Measurements from ENCODE around the gene VCAN.

VCAN gene

GRCh38 chr5:83527722-83528438, 56.3 kb downstream of the VCAN start:
- H3K4me3 Mint-ChIP-seq, result no peak overlapping the region
- no peaks in the 10 kb centered on the region for H3K27me3 Mint-ChIP-seq (ENCODE audit: low read depth)
- peaks cover 73% of the 10 kb centered on the region for H3K36me3 Mint-ChIP-seq (ENCODE audit: low read depth)
- H3K27ac Mint-ChIP-seq, result peak overlapping the region in 2 of 3 experiments; percentile 45 to 46
- H3K4me1 Mint-ChIP-seq, result peaks cover 29% of the 10 kb centered on the region
- no peak for TF ChIP-seq CTCF (IDR thresholded peaks at IDR 0.05; ENCODE audit: unreplicated experiment in 3 of 3)
- H3K9me3 Mint-ChIP-seq, result no peaks in the 10 kb centered on the region

- no peak for TF ChIP-seq CTCF (IDR thresholded peaks at IDR 0.05; ENCODE audit: unreplicated experiment in 3 of 3)
- peaks cover 73% of the 10 kb centered on the region for H3K36me3 Mint-ChIP-seq (ENCODE audit: low read depth)
- no peaks in the 10 kb centered on the region for H3K9me3 Mint-ChIP-seq
- peaks cover 28% of the 10 kb centered on the region for H3K4me1 Mint-ChIP-seq
- H3K4me3 Mint-ChIP-seq, result no peak overlapping the region
- H3K27me3 Mint-ChIP-seq (ENCODE audit: low read depth), result no peaks in the 10 kb centered on the region
- H3K27ac Mint-ChIP-seq, result peak overlapping the region in 1 of 3 experiments; percentile 46
Measured at GRCh38 chr5:83528439-83528769, 56.9 kb downstream of the VCAN start.

GRCh38 chr5:83530193-83530592, 58.6 kb downstream of the VCAN start:
- H3K4me3 Mint-ChIP-seq, result no peak overlapping the region

GRCh38 chr5:83531661-83532060, 60.1 kb downstream of the VCAN start:
- peak overlapping the region in 2 of 3 experiments; percentile 13 to 66 for H3K27ac Mint-ChIP-seq
- no peak overlapping the region for H3K4me3 Mint-ChIP-seq
- H3K27me3 Mint-ChIP-seq (ENCODE audit: low read depth), result no peaks in the 10 kb centered on the region
- TF ChIP-seq CTCF (IDR thresholded peaks at IDR 0.05; ENCODE audit: unreplicated experiment in 3 of 3), result no peak
- peaks cover 75% of the 10 kb centered on the region for H3K36me3 Mint-ChIP-seq (ENCODE audit: low read depth)
- peaks cover 16% of the 10 kb centered on the region for H3K4me1 Mint-ChIP-seq
- no peaks in the 10 kb centered on the region for H3K9me3 Mint-ChIP-seq

More at GRCh38 chr5:83530193-83530592, 58.6 kb downstream of the VCAN start:
- no peak for TF ChIP-seq CTCF (IDR thresholded peaks at IDR 0.05; ENCODE audit: unreplicated experiment in 3 of 3)
- H3K4me1 Mint-ChIP-seq, result peaks cover 16% of the 10 kb centered on the region
- H3K27me3 Mint-ChIP-seq (ENCODE audit: low read depth), result no peaks in the 10 kb centered on the region
- H3K27ac Mint-ChIP-seq, result peak overlapping the region; percentile 12 to 75 (median 66)
- peaks cover 73% of the 10 kb centered on the region for H3K36me3 Mint-ChIP-seq (ENCODE audit: low read depth)
- no peaks in the 10 kb centered on the region for H3K9me3 Mint-ChIP-seq

- Mint-ChIP-seq H3K9me3 (peaks cover 14% of the 10 kb centered on the region), H3K27me3 (ENCODE audit: low read depth) (no peaks in the 10 kb centered on the region), H3K4me3 (no peak overlapping the region), H3K27ac (peak overlapping the region in 1 of 3 experiments; percentile 19), H3K4me1 (peaks cover 13% of the 10 kb centered on the region), H3K36me3 (ENCODE audit: low read depth) (peaks cover 89% of the 10 kb centered on the region)
- no peak for TF ChIP-seq CTCF (IDR thresholded peaks at IDR 0.05; ENCODE audit: unreplicated experiment in 3 of 3)
Measured at GRCh38 chr5:83538786-83539462, 67.4 kb downstream of the VCAN start.

GRCh38 chr5:83539463-83539790, 67.9 kb downstream of the VCAN start:
- peak overlapping the region; percentile 15 to 27 (median 19) for H3K27ac Mint-ChIP-seq
- no peaks in the 10 kb centered on the region for H3K27me3 Mint-ChIP-seq (ENCODE audit: low read depth)
- no peak for TF ChIP-seq CTCF (IDR thresholded peaks at IDR 0.05; ENCODE audit: unreplicated experiment in 3 of 3)
- peaks cover 14% of the 10 kb centered on the region for H3K9me3 Mint-ChIP-seq
- H3K36me3 Mint-ChIP-seq (ENCODE audit: low read depth), result peaks cover 88% of the 10 kb centered on the region
- H3K4me3 Mint-ChIP-seq, result no peak overlapping the region
- H3K4me1 Mint-ChIP-seq, result peaks cover 16% of the 10 kb centered on the region
